Measurements from ENCODE around the gene CD40. TPM values are rescaled to one million over a fixed set of nuclear protein-coding genes. Genes with fewer than 3 reads are reported as not detected.

CD40 gene
- total and polyA plus RNA-seq, 2 of the 4 experiments (the other 2 are of a cell fraction) = 0.36 to 0.92 TPM

DNA sequence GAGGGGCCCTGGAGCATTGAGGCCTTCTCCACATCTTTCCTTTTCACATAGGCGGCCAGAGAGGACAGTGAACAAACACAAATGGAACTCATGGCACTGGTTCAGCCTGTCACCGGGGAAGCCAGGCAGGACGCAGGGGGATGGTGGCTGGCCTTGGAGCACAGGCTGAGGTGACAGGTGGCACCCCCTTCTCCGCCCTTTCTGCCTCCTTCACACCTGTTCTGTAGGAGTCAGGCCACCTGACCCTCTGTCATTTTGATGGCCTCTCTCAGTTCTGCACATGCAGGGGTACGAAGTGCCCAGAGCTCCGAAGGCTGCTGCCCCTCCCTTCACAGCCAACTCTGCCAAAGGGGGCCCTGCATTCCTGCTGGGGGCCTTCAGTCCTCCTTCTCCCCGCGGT is 60.8 kb downstream of the CD40 start:
- no peak overlapping the region for H3K56ac ChIP-seq (ENCODE audit: extremely low read depth, insufficient read depth, low read length)
- ChIA-PET POLR2A (ENCODE audit: unreplicated experiment) (no interaction called here), CTCF (no interaction called here)
- H3K4me3 ChIP-seq (ENCODE audit: insufficient read depth, low read depth, low read length) = no peak overlapping the region
- TF ChIP-seq BHLHE40 (IDR thresholded peaks at IDR 0.05; ENCODE audit: low read depth, low read length) (no peak), MXI1 (IDR thresholded peaks at IDR 0.05; ENCODE audit: borderline replicate concordance, low read depth, low read length) (no peak), CEBPB (IDR thresholded peaks at IDR 0.05; ENCODE audit: low read depth, low read length) (no peak), RCOR1 (IDR thresholded peaks at IDR 0.05; ENCODE audit: insufficient replicate concordance, low read length) (no peak), CHD1 (IDR thresholded peaks at IDR 0.05; ENCODE audit: low read depth, low read length) (no peak), RFX5 (IDR thresholded peaks at IDR 0.05; ENCODE audit: low read depth, low read length) (no peak), POLR2A (IDR thresholded peaks at IDR 0.05; ENCODE audit: low read depth, low read length) (no peak)
- TF ChIP-seq, protein P1, sequence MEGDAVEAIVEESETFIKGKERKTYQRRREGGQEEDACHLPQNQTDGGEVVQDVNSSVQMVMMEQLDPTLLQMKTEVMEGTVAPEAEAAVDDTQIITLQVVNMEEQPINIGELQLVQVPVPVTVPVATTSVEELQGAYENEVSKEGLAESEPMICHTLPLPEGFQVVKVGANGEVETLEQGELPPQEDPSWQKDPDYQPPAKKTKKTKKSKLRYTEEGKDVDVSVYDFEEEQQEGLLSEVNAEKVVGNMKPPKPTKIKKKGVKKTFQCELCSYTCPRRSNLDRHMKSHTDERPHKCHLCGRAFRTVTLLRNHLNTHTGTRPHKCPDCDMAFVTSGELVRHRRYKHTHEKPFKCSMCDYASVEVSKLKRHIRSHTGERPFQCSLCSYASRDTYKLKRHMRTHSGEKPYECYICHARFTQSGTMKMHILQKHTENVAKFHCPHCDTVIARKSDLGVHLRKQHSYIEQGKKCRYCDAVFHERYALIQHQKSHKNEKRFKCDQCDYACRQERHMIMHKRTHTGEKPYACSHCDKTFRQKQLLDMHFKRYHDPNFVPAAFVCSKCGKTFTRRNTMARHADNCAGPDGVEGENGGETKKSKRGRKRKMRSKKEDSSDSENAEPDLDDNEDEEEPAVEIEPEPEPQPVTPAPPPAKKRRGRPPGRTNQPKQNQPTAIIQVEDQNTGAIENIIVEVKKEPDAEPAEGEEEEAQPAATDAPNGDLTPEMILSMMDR (conservative IDR thresholded peaks at IDR 0.05; ENCODE audit: low read depth, low read length) = no peak
- H3K36me3 ChIP-seq (ENCODE audit: control insufficient read depth, insufficient read depth, low read length) = no peaks in the 10 kb centered on the region
- no peak overlapping the region for H3K23ac ChIP-seq (ENCODE audit: low read depth, low read length)
- H2AK5ac ChIP-seq (ENCODE audit: low read depth, low read length) = no peak overlapping the region
- H3K4me1 ChIP-seq (ENCODE audit: control insufficient read depth, insufficient read depth, low read length) = no peaks in the 10 kb centered on the region
- H2AFZ ChIP-seq (replicated peaks; ENCODE audit: low read length, poor library complexity) = no peak overlapping the region
- H3K14ac ChIP-seq (replicated peaks; ENCODE audit: low read depth, low read length) = no peak overlapping the region
- no peak overlapping the region for H4K8ac ChIP-seq (ENCODE audit: low read depth in 2 of 2, low read length in 2 of 2)
- H3K9me3 ChIP-seq (ENCODE audit: control insufficient read depth, insufficient read depth, low read length) = no peaks in the 10 kb centered on the region
- 52% methylated on average over 5 of the region's 8 CpGs; no CpG with 5 or more reads in 1 of the 2 experiments for WGBS, 2 experiments (ENCODE audit: extremely low coverage in 2 of 2, insufficient read length in 1 of 2)
- no peaks in the 10 kb centered on the region for H4K20me1 ChIP-seq (ENCODE audit: insufficient read depth, low read length)
- no peak overlapping the region for H3K27ac ChIP-seq (ENCODE audit: insufficient read depth, low read length)
- no peak overlapping the region for H4K5ac ChIP-seq (ENCODE audit: low read depth, low read length)
- H3K4me2 ChIP-seq (ENCODE audit: low read depth, low read length) = no peak overlapping the region
- ATAC-seq (ENCODE audit: low read depth) = no peak
- no peak overlapping the region for H2BK20ac ChIP-seq (ENCODE audit: low read depth, low read length)
- no peak overlapping the region for H3K4ac ChIP-seq (ENCODE audit: low read depth, low read length)
- no peaks in the 10 kb centered on the region for H3K9me1 ChIP-seq (ENCODE audit: insufficient read depth, low read length)
- H4K91ac ChIP-seq (ENCODE audit: insufficient read depth, low read depth, low read length) = no peak overlapping the region
- peaks cover 35% of the 10 kb centered on the region for H3K27me3 ChIP-seq (ENCODE audit: control insufficient read depth, insufficient read depth, low read length)
- H2BK15ac ChIP-seq (ENCODE audit: low read depth, low read length) = no peak overlapping the region
- no peak for DNase-seq
- no peak overlapping the region for H2BK120ac ChIP-seq (ENCODE audit: low read depth, low read length)
- dilution Hi-C loops (cut with HindIII; ENCODE audit: low sequenced_read_pairs, unreplicated experiment) (no loop called here), in situ Hi-C loops (cut with MboI; ENCODE audit: low sequenced_read_pairs) (no loop called here), intact Hi-C loops (cut with micrococcal nuclease) (no loop called here)
- H3K9ac ChIP-seq (ENCODE audit: low read depth, low read length) = no peak overlapping the region
- no TSS peak for BruUV-seq (replicated peaks)
- no peak overlapping the region for H2BK5ac ChIP-seq (ENCODE audit: low read depth, low read length, poor library complexity, severe bottlenecking)
- H3K79me1 ChIP-seq (ENCODE audit: low read depth in 1 of 2, low read length in 2 of 2) = no peaks in the 10 kb centered on the region
- H3K18ac ChIP-seq (ENCODE audit: low read depth, low read length) = no peak overlapping the region
- no peak overlapping the region for H2AK9ac ChIP-seq (replicated peaks; ENCODE audit: low read depth, low read length, poor library complexity)

Other genes with a start within 250 kb of the CD40 start
- gene ZSWIM1, start 237.1 kb upstream of the CD40 start, total RNA-seq (2012; rRNA removed) = 7.8 and 10.0 TPM in 2 replicates
- 4.2 and 4.6 TPM in 2 replicates for gene ZSWIM1, start 237.1 kb upstream of the CD40 start, polyA plus RNA-seq (2012; rRNA removed)
- 0.18 TPM in 1 of 2 replicates, not detected in the other for gene SPATA25, start 230.7 kb upstream of the CD40 start, total RNA-seq (2012; rRNA removed)
- gene SPATA25, start 230.7 kb upstream of the CD40 start, polyA plus RNA-seq (2012; rRNA removed) = 0.36 and 1.0 TPM in 2 replicates
- 0.56 and 1.1 TPM in 2 replicates for gene NEURL2, start 227.1 kb upstream of the CD40 start, total RNA-seq (2012; rRNA removed)
- gene NEURL2, start 227.1 kb upstream of the CD40 start, polyA plus RNA-seq (2012; rRNA removed) = 2.0 and 2.5 TPM in 2 replicates
- 19.0 and 30.3 TPM in 2 replicates for gene CTSA, start 227.0 kb upstream of the CD40 start, total RNA-seq (2012; rRNA removed)
- 290 and 312 TPM in 2 replicates for gene CTSA, start 227.0 kb upstream of the CD40 start, polyA plus RNA-seq (2012; rRNA removed)
- gene PLTP, start 206.2 kb upstream of the CD40 start, total RNA-seq (2012; rRNA removed) = 5.0 and 5.4 TPM in 2 replicates
- gene PLTP, start 206.2 kb upstream of the CD40 start, polyA plus RNA-seq (2012; rRNA removed) = 53.5 and 55.8 TPM in 2 replicates
- 5.4 and 6.1 TPM in 2 replicates for gene PCIF1, start 183.6 kb upstream of the CD40 start, total RNA-seq (2012; rRNA removed)
- gene PCIF1, start 183.6 kb upstream of the CD40 start, polyA plus RNA-seq (2012; rRNA removed) = 17.8 and 18.3 TPM in 2 replicates
- 11.8 and 12.5 TPM in 2 replicates for gene ZNF335, start 146.1 kb upstream of the CD40 start, total RNA-seq (2012; rRNA removed)
- gene ZNF335, start 146.1 kb upstream of the CD40 start, polyA plus RNA-seq (2012; rRNA removed) = 17.8 and 20.2 TPM in 2 replicates
- under 0.01 TPM in 2 replicates for gene MMP9, start 109.4 kb upstream of the CD40 start, total RNA-seq (2012; rRNA removed)
- gene MMP9, start 109.4 kb upstream of the CD40 start, polyA plus RNA-seq (2012; rRNA removed) = 0.16 and 0.17 TPM in 2 replicates
- gene SLC12A5, start 89.1 kb upstream of the CD40 start, total RNA-seq (2012; rRNA removed) = not detected in 2 replicates
- 2.2 and 3.4 TPM in 2 replicates for gene SLC12A5, start 89.1 kb upstream of the CD40 start, polyA plus RNA-seq (2012; rRNA removed)
- gene NCOA5, start 28.4 kb upstream of the CD40 start, total RNA-seq (2012; rRNA removed) = 20.6 and 22.5 TPM in 2 replicates
- 17.0 and 17.4 TPM in 2 replicates for gene NCOA5, start 28.4 kb upstream of the CD40 start, polyA plus RNA-seq (2012; rRNA removed)
- gene CDH22, start 190.2 kb downstream of the CD40 start, total RNA-seq (2012; rRNA removed) = not detected in 2 replicates
- gene CDH22, start 190.2 kb downstream of the CD40 start, polyA plus RNA-seq (2012; rRNA removed) = not detected in 2 replicates

Measured in IMR-90 (cell line).